Measurements from ENCODE around the gene LRTM2.

Gene LRTM2

GRCh38 chr12:1842183-1842904 lies 22.0 kb downstream of the LRTM2 start:
- DNase-seq (ENCODE audit: low read depth in 2 of 2): no peak

- no peak for DNase-seq (ENCODE audit: low read depth in 2 of 2)
These were observed 22.7 kb downstream of the LRTM2 start for GRCh38 chr12:1842905-1843640.

DNA sequence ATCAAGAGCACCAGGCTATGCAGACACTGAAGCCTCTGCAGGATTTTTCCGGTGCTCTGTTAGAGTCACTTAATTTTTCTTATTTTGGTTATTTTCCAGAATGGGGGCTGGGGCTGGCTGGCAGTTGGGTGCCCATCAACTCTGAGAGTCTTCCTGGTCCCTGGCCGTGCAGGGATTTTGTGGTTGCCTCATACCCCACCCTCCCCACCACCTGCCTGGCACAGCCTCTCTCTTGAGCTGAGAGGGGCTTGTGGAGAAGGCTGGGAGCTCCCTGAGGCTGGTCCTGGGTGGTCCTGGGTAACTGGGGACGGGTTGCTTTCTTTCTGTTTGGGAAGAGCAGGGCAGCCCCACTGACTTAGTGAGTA lies 23.3 kb downstream of the LRTM2 start:
- no peak for DNase-seq (ENCODE audit: low read depth in 2 of 2)

DNA sequence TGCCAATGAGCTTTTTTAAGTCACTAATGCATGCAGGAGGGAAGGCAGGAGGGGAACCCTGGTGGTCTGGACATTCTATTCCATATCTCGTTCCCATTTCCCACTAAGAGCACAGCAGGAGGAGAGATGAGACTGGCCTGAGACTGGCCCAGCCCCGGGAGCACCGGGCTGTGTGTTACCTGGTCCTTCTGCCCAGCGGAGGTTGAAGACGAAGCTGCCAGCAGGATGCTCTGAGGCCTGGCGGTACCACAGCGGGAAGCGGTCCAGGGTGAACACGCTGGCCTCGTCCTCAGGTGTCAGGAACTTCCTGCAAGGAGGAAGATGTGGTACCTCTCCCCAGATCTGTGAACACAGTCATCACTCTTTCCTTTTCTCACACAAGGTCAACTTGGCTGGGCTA lies 23.9 kb downstream of the LRTM2 start:
- no peak for DNase-seq (ENCODE audit: low read depth in 2 of 2)

GRCh38 chr12:1844661-1845409 lies 24.5 kb downstream of the LRTM2 start:
- DNase-seq (ENCODE audit: low read depth in 2 of 2): no peak

DNA sequence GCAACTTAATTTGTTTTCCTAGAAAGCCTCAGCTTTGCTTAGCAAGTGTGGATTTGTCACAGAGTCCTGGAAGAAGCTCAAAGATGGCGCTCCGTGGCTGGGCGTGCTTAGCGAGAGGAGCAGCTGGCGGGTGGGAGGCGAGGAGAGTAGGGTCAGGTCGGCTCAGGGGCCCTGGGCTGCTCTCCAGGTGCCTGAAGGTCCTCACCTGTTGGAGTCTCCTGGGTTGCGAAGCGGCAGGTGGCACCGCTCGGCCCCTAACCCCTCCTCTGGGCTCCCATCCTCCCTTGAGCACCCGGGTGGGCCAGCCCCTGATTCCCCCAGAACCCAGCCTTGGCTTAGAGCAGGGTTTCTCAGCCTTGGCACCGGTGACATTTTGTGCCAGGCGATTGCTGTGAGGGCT lies 25.1 kb downstream of the LRTM2 start:
- DNase-seq (ENCODE audit: low read depth in 2 of 2): no peak

DNA sequence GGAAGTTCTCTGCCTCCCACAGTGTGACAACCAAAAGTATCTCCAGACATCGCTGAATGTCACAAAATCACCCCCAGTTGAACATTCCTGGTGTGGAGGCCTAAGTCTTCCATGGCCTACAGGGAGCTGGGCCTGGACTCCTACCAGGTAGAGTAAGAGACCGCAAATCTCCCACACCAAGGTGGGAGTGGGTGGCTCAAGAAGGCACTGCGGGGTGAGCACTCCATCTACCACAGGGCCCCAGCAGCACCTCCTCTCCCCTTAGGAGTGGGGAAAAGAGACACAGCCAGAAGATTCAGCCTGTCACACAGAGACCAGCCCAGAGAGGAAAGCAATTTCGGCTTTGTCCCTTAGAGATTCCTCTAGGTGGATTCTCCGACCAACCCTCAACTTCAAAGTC lies 25.5 kb downstream of the LRTM2 start:
- DNase-seq (ENCODE audit: low read depth in 2 of 2): no peak

DNA sequence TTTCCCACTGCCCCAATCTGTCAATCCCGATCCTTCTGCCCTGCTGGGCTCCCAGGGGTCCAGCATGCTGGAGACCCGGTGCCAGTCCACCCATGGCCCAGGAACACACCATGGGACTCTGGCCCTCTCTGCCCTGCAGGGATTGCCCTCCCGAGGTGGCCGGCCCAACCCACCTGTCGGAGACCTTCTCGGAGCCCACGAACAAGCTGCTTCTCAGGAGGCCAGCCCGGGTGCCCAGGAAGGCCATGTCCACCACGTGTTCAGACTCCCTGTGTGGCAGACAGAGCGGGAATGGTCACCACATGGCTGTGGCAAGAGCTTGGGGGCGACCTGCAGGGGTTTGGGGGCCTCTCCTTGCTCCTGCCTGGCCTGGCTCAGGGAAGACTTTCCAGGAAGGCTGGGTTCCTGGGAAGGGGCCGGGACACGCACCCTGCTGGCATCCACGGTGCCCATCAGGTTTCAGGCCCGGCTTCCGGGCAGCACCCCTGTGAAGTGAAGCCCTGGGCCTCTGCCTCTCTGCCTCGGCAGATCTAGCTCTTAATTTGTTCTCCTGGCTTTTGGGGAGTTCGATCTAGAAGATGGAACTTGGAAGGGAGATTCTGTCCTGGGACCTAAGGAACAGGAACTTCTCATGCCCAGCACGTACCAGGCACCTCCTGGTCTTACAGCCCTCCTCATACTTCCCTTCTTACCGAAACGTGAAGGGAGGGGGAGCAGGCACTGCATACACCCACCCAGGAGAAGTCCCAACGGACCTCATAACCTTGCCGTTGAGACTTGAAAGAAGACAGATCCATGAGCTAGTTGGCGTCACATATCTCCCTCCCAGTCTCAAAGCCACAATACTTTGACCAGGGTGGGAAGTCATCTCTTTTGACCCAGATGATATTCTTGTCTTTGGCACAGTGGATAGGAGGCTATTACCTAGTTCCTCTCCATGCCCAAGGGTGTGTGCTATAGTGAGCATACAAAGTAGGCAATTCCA lies 26.3 kb downstream of the LRTM2 start:
- no peak for DNase-seq (ENCODE audit: low read depth in 2 of 2)

DNA sequence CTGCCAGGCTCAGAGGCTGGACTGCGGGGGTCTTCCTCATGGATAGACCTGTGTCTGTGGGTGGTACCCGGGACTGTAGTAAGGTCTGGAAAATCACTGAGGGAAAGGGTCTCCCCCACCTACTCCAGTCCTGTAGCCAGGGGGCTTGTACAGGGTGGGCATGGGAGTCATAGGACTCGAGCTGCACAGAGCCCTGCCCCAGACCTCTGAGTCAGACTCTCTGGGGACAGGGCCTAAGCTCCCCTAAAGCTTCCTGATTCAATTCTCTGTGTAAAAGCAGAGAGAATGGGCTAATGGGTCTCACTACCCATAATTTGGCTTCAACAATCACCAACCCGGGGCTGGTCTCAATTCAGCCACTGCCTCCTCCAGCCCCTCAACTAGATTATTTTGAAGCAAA lies 27.0 kb downstream of the LRTM2 start:
- DNase-seq (ENCODE audit: low read depth in 2 of 2): no peak

GRCh38 chr12:1848146-1848545 lies 27.8 kb downstream of the LRTM2 start:
- DNase-seq (ENCODE audit: low read depth in 2 of 2): no peak

- DNase-seq (ENCODE audit: low read depth in 2 of 2): no peak
These were observed 28.4 kb downstream of the LRTM2 start for GRCh38 chr12:1848745-1849144.

DNA sequence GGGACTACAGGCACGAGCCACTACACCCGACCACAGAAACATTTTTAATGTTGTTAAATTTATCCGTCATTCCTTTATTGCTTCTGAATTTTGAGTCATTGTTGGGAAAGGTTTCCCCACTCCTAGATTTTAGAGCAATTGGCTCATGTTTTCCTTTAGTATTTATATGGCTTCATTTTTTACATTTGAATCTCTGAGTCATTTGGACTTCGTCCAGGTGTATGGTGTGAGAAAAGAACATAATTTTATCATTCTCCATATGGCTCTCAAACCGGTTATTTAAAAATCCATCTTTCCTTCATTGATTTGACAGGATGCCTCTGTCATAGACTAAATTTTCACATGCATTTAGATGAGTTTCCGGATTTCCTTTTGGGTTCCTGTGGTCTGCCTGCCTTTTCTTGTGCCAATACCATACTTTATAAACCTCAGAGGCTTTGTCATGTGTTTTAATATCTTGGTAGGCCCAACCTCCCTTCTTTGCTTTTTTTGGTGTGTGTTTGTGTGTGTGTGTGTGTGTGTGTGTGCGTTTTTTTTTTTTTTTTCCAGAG lies 30.9 kb downstream of the LRTM2 start:
- DNase-seq (ENCODE audit: low read depth in 2 of 2): no peak

DNA sequence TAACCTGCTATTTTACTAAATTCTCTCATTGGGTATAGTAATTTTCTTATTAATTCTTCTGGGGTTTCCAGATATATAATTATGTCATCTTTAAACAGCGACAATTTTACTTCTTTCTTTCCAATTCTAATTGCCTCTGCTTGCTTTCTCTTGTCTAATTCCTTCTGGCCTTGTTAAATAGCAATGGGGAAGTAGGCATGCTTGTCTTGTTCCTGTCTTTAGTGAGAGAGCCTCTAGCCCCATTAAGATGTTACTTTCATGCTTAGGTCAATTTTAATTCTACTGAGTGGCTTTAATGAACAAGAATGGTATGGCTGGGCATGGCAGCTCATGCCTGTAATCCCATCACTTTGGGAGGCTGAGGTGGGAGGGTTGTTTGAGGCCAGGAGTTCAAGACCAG lies 31.7 kb downstream of the LRTM2 start:
- DNase-seq (ENCODE audit: low read depth in 2 of 2): no peak

DNA sequence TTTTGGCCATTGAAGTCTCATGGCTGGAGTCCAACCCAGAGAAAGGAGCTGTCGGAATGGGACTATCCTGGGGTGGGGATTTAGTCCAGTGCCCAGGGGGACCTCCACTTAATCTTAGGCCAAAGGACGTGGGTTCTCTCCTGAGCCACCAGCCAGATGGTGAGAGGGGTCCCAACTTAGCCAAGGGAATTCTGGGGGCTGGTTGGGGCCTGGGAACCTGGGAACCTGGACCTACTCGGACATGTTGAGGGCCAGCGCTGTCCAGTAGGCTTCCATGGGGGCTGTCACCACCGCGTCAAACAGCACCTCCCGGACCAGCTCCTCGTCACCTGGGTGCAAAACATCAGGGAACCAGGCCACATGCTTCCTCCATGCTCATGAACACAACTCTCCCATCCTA lies 33.4 kb downstream of the LRTM2 start:
- no peak for DNase-seq (ENCODE audit: low read depth in 2 of 2)

DNA sequence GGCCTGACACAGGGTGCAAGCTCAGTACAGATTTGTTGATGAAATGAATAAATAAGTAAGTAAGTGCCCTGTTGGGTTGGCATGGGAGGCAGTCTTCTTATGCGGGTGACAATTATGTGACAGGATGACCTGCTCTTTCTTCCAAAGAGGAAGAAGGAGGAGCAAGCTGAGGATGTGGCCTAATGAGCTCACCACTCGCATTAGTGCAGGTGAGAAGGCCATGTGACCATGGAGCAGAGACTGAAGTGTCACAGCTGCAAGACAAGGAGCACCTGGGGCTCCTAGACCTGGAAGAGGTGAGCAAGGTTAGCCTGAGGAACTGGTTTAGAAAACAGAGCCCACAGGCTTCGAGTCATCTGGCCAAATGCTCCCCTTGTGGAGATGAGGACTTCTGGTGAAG lies 34.9 kb downstream of the LRTM2 start:
- DNase-seq (ENCODE audit: low read depth in 2 of 2): no peak

DNA sequence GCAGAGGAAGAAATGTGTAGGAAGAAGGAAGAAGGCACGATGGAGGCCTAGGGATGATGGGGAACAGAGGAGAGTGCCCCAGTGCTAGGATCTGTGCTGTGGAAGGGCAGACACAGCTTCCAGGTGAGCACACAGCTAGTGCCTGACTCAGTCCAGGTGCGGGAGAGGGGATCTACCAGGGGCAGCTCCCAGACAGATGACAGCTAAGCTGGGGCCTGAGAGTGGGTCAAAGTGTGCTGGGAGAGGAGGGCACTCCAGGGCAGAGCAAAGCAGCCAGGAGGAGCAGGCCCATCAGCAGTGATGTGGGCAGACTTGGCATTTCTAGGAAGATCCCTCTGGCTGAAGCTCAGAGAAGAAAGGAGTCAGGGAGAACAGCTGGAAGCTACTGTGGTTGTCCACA lies 36.7 kb downstream of the LRTM2 start:
- no peak for DNase-seq (ENCODE audit: low read depth in 2 of 2)

DNA sequence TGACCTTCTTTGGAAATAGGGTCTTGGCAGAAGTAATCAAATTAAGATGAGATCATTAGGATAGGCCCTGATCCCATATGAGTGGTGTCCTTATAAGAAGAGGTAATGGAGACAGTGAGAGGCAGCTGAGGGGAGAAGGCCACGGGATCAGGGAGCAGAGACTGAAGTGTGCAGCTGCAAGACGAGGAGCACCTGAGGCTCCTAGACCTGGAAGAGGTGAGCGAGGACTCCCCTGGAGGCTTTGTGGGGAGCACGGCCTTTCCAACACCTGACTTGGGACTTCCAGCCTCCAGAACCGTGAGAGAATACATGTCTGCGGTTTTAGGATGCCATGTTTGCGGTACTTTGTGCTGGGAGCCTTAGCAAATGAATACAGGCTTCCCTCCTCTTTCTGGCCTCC lies 37.5 kb downstream of the LRTM2 start:
- DNase-seq (ENCODE audit: low read depth in 2 of 2): no peak

- DNase-seq (ENCODE audit: low read depth in 2 of 2): no peak
These were observed 38.1 kb downstream of the LRTM2 start for GRCh38 chr12:1858456-1858855.

GRCh38 chr12:1859643-1860042 lies 39.3 kb downstream of the LRTM2 start:
- no peak for DNase-seq (ENCODE audit: low read depth in 2 of 2)

- DNase-seq (ENCODE audit: low read depth in 2 of 2): no peak
These were observed 42.6 kb downstream of the LRTM2 start for GRCh38 chr12:1862973-1863372.

GRCh38 chr12:1863823-1864222 lies 43.5 kb downstream of the LRTM2 start:
- no peak for DNase-seq (ENCODE audit: low read depth in 2 of 2)
